Uterus (tissue), 4 donors: ENCODE data around the gene UGGT1. TPM values are rescaled to one million over a fixed set of nuclear protein-coding genes. Genes with fewer than 3 reads are reported as not detected.

Experiments
- DNase-seq, 2 donors: peaks; one replicate each; pipeline ENCODE4 v3.0.0-alpha.2; 2019 to 2020
- H3K27ac ChIP-seq, 2 donors: fragments of 200-600 bp; sonication (generic); 1 replicate in 1 of 2; 2 replicates in 1 of 2; pipeline ENCODE4 v1.5.1; 2016 to 2018
- H3K27me3 ChIP-seq, 2 donors: fragments of 200-600 bp; sonication (generic); one replicate each; pipeline ENCODE4 v1.5.1; 2018 to 2019; ENCODE audit warnings: control low read depth in 1 of 2
- H3K36me3 ChIP-seq, 2 donors: fragments of 200-600 bp; sonication (generic); one replicate each; pipeline ENCODE4 v1.5.1; 2019; ENCODE audit warnings: control low read depth in 1 of 2
- H3K4me1 ChIP-seq, 2 donors: fragments of 200-600 bp; sonication (generic); one replicate each; pipeline ENCODE4 v1.5.1; 2018 to 2019; ENCODE audit warnings: control low read depth in 1 of 2
- H3K4me3 ChIP-seq, 2 donors: fragments of 200-600 bp; sonication (generic); 1 replicate in 1 of 2; 2 replicates in 1 of 2; pipeline ENCODE4 v1.5.1; 2018 to 2019; ENCODE audit warnings: mild to moderate bottlenecking in 1 of 2
- H3K9me3 ChIP-seq, 2 donors: fragments of 200-600 bp; sonication (generic); one replicate each; pipeline ENCODE4 v1.5.1; 2019; ENCODE audit warnings: control low read depth in 1 of 2
- POLR2A ChIP-seq, 2 donors: fragments of 450-650 bp; IDR thresholded peaks; one replicate each; pipeline ENCODE4 v1.6.1; 2016; ENCODE audit warnings: antibody characterized with exemption in 2 of 2, mild to moderate bottlenecking in 1 of 2, moderate library complexity in 1 of 2
- intact Hi-C: fragments of 100-400 bp; cut with DNase I; formaldehyde crosslinking; loops from one replicate; pipeline ENCODE4 v1.15.1; 2023; ENCODE audit warnings: low total_unique reads
- total RNA-seq, 4 donors: library from RNA; depleted of rRNA in 3 of 4; stranded (reverse); fragments of >200 nt in 3 of 4; gene quantifications; one replicate each; pipeline versions ENCODE4 v1.1.0 to v1.2.4, GENCODE V29; 2014 to 2023
- TF ChIP-seq, protein P1 (sequence below), 4 experiments: fragments of 200-600 bp in 2 of 4; fragments of 450-650 bp in 2 of 4; sonication (generic) in 2 of 4; IDR thresholded peaks; one replicate each; pipeline ENCODE4 v1.5.1; 2016 to 2019; ENCODE audit warnings: antibody characterized with exemption in 4 of 4, mild to moderate bottlenecking in 2 of 4, moderate library complexity in 1 of 4
- donor health status: DM: yes; HTN: yes; CAD: no.

UGGT1 gene
- total RNA-seq, 4 donors from 2014 or later, result 24.4 to 66.2 (median 35.0) TPM

DNA sequence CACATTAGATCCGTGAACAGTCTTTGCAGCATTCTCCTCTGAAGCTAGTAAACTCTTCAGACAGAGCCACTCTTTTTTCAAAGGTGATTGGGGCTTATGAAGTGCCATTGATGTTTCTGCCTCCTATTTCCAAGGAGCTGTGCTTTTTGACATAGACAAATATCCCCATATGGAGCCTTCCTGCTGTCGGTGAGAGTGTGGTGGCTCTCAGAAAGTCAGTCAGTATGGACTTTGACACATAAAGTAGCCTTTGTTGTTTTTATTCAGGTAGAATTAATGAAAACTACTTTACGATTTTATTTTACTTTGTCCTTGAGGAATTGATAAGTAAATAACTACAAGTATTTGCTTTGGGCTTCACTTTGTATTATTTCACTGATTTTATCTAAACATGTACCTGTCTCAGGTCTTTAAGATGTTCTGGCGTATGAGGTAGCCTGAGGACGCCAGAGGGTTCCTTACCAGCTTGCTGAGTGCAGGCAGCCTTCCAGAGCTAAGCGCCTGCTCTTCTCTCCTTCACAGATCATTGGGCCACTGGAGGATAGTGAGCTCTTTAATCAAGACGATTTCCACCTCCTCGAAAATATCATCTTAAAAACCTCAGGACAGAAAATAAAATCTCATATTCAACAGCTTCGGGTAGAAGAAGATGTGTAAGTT is 69.7 kb downstream of the UGGT1 start:
- Histone ChIP-seq H3K4me1 (no peaks in the 10 kb centered on the region), H3K36me3 (no peaks in the 10 kb centered on the region), H3K9me3 (no peaks in the 10 kb centered on the region), H3K4me3 (no peak overlapping the region), H3K27ac (no peak overlapping the region), H3K27me3 (no peaks in the 10 kb centered on the region)
- no peak for DNase-seq
- intact Hi-C loops, result no loop called here
- TF ChIP-seq, protein P1, sequence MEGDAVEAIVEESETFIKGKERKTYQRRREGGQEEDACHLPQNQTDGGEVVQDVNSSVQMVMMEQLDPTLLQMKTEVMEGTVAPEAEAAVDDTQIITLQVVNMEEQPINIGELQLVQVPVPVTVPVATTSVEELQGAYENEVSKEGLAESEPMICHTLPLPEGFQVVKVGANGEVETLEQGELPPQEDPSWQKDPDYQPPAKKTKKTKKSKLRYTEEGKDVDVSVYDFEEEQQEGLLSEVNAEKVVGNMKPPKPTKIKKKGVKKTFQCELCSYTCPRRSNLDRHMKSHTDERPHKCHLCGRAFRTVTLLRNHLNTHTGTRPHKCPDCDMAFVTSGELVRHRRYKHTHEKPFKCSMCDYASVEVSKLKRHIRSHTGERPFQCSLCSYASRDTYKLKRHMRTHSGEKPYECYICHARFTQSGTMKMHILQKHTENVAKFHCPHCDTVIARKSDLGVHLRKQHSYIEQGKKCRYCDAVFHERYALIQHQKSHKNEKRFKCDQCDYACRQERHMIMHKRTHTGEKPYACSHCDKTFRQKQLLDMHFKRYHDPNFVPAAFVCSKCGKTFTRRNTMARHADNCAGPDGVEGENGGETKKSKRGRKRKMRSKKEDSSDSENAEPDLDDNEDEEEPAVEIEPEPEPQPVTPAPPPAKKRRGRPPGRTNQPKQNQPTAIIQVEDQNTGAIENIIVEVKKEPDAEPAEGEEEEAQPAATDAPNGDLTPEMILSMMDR (IDR thresholded peaks at IDR 0.05), result no peak

DNA sequence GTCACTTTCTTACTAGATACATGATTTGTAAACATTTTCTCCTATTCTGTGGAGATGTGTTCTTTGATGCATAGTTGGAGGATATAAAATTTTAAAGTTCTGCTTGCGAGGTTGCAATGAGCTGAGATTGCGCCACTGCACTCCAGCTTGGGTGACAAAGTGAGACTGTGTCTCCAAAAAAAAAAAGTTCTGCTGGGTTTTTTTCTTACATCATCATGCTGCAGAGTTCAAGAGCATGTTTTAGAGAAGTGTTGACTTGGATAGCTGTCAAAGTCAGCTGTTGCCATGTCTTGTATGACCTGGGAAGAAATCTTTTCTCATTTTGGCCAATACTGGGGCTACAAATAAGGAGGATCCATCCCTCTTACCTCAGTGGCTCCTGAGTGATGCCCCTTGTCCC is 71.3 kb downstream of the UGGT1 start:
- H3K27me3 ChIP-seq, result no peaks in the 10 kb centered on the region
- no peak for TF ChIP-seq POLR2A (IDR thresholded peaks at IDR 0.05)
- TF ChIP-seq, protein P1 (IDR thresholded peaks at IDR 0.05), result no peak
- no peaks in the 10 kb centered on the region for H3K9me3 ChIP-seq
- no peaks in the 10 kb centered on the region for H3K4me1 ChIP-seq
- no peak overlapping the region for H3K4me3 ChIP-seq
- DNase-seq, result no peak
- H3K36me3 ChIP-seq, result no peaks in the 10 kb centered on the region
- no peak overlapping the region for H3K27ac ChIP-seq
- intact Hi-C loops, result no loop called here

DNA sequence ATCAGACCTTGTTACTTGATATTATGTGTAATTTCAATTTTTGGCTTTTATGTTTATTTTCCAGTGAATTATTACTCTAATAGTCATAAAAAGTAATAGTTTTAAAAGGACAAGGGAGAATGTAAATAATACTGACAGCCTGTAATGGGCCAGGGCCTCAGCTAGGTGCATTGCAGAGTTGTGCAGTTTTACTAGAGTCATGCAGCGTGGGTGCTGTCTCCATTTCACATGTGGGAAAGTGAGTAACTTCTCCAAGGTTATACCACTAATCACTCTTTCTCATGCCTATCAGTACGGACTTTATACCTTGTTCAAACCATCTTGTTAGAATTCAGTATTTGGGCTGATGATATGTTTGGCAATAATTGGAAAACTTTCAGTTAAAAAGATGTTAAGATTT is 73.3 kb downstream of the UGGT1 start:
- H3K36me3 ChIP-seq, result no peaks in the 10 kb centered on the region
- H3K27ac ChIP-seq, result no peak overlapping the region
- intact Hi-C loops, result no loop called here
- no peaks in the 10 kb centered on the region for H3K9me3 ChIP-seq
- TF ChIP-seq, protein P1 (IDR thresholded peaks at IDR 0.05), result no peak
- TF ChIP-seq POLR2A (IDR thresholded peaks at IDR 0.05), result no peak
- no peak for DNase-seq
- no peaks in the 10 kb centered on the region for H3K4me1 ChIP-seq
- no peaks in the 10 kb centered on the region for H3K27me3 ChIP-seq
- no peak overlapping the region for H3K4me3 ChIP-seq

DNA sequence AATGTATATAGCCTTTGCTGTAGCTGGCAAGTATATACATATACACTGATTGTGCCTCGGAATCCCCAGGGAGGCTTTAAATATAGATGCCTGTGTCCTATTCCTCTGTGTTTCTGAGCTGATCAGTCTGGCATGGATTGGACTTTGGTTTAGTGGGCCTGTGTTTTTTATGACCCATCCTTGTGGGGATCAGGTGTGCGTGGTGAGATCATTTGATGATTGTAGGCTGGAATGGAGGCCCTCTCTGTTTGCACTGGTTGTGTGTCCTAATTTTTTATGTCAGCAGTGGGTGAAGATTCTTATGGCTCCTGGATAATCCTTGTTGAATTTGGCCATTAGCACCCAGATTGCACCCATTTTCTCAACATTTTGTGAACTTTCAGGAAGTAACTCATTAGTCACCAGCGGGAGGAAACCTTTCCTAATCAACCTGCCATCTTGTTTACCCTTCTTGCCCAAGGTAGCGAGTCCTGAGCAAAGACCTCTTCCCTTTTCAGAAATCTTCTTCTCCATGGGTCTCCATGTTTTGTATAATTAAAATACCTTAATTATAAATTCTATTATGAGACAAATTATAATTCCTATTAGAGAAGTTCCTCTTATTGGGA is 75.8 kb downstream of the UGGT1 start:
- no peak for DNase-seq
- Histone ChIP-seq H3K36me3 (no peaks in the 10 kb centered on the region), H3K27me3 (no peaks in the 10 kb centered on the region), H3K27ac (no peak overlapping the region), H3K9me3 (no peaks in the 10 kb centered on the region), H3K4me3 (no peak overlapping the region), H3K4me1 (no peaks in the 10 kb centered on the region)
- intact Hi-C loops, result no loop called here
- TF ChIP-seq POLR2A (IDR thresholded peaks at IDR 0.05), result no peak
- TF ChIP-seq, protein P1 (IDR thresholded peaks at IDR 0.05), result no peak

DNA sequence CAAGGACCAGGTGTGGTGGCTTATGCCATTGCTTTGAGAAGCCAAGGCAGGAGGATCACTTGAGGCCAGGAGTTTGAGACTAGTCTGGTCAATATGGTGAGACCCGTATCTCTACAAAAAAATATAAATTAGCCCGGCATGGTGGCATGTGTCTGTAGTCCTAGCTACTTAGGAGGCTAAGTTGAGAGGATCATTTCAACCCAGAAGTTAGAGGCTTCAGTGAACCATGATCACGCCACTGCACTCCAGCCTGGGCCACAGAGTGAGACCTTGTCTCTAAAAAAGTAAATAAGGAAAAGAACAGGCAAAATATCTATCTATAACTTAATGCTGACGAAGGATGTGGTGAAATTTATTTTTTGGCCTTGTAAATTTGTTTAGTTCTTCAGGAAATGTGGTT is 78.1 kb downstream of the UGGT1 start:
- Histone ChIP-seq H3K27ac (no peak overlapping the region), H3K36me3 (no peaks in the 10 kb centered on the region), H3K9me3 (no peaks in the 10 kb centered on the region), H3K4me3 (no peak overlapping the region), H3K27me3 (no peaks in the 10 kb centered on the region), H3K4me1 (no peaks in the 10 kb centered on the region)
- intact Hi-C loops, result no loop called here
- no peak for DNase-seq
- TF ChIP-seq, protein P1 (IDR thresholded peaks at IDR 0.05), result no peak
- TF ChIP-seq POLR2A (IDR thresholded peaks at IDR 0.05), result no peak
